Upper lobe of left lung (tissue), 6 donors: ENCODE measurements around the gene SYNJ2. TPM values are rescaled to one million over a fixed set of nuclear protein-coding genes. Genes with fewer than 3 reads are reported as not detected.
"Not testable (repeated sequence)": the region's sequence is repeated elsewhere in the genome, so short reads cannot be mapped to it uniquely, and the experiment has no call there.

Source experiments
- ATAC-seq, 2 donors: fragments of 200-7000 bp; cut with Tn5 transposase; one replicate each; pipeline ENCODE4 v1.9.1; 2022; ENCODE audit warnings: mild to moderate bottlenecking in 2 of 2, moderate library complexity in 2 of 2; ENCODE audit not compliant: low FRiP score in 2 of 2
- DNase-seq, 2 donors: peaks; one replicate each; pipeline ENCODE4 v3.0.0-alpha.2; 2019 to 2020
- H3K27ac ChIP-seq, 4 donors: fragments of 200-600 bp; sonication (generic); one replicate each; pipeline ENCODE4 v1.5.1; 2016 to 2019
- H3K27me3 ChIP-seq, 4 donors: fragments of 200-600 bp; sonication (generic); one replicate each; pipeline ENCODE4 v1.5.1; 2017 to 2019
- H3K36me3 ChIP-seq, 4 donors: fragments of 200-600 bp; sonication (generic); one replicate each; pipeline ENCODE4 v1.5.1; 2016 to 2019
- H3K4me1 ChIP-seq, 4 donors: fragments of 200-600 bp; sonication (generic); one replicate each; pipeline ENCODE4 v1.5.1; 2018 to 2019
- H3K4me3 ChIP-seq, 4 donors: fragments of 200-600 bp; sonication (generic); one replicate each; pipeline ENCODE4 v1.5.1; 2017 to 2019; ENCODE audit warnings: mild to moderate bottlenecking in 2 of 4, moderate library complexity in 1 of 4
- H3K9me3 ChIP-seq, 4 donors: fragments of 200-600 bp; sonication (generic); one replicate each; pipeline ENCODE4 v1.5.1; 2018 to 2019
- EP300 ChIP-seq, 4 donors: sonication (generic); formaldehyde crosslinking; IDR thresholded peaks; one replicate each; pipeline ENCODE4 v1.5.1; 2017; ENCODE audit warnings: antibody characterized with exemption in 4 of 4, control low read depth in 2 of 4
- POLR2A ChIP-seq, 4 donors: fragments of 450-650 bp; IDR thresholded peaks; one replicate each; pipeline ENCODE4 v1.5.1; 2016 to 2017; ENCODE audit warnings: antibody characterized with exemption in 4 of 4, mild to moderate bottlenecking in 2 of 4
- POLR2AphosphoS5 ChIP-seq, 2 donors: sonication (generic); formaldehyde crosslinking; IDR thresholded peaks; one replicate each; pipeline ENCODE4 v1.5.1; 2017; ENCODE audit warnings: antibody characterized with exemption in 2 of 2
- WGBS, 2 donors: methylation state at CpG; one replicate each; pipeline ENCODE4 v1.1.5; 2017 to 2018; 5-methylcytosine and 5-hydroxymethylcytosine counted together
- total RNA-seq, 6 donors: library from RNA; depleted of rRNA in 4 of 6; stranded (reverse); fragments of >200 nt in 4 of 6; gene quantifications; one replicate each; pipeline versions ENCODE4 v1.1.0 to v1.2.1, GENCODE V29; 2016 to 2021
- TF ChIP-seq, protein P1 (sequence below), 6 experiments: fragments of 450-650 bp in 4 of 6; fragments of 200-600 bp in 2 of 6; sonication (generic) in 2 of 6; IDR thresholded peaks; one replicate each; pipeline ENCODE4 v1.5.1; 2016 to 2019; ENCODE audit warnings: antibody characterized with exemption in 6 of 6
- donor health status: DM: no; HTN: no; CAD: no; lungs with moderate emphysema.
- donor health status: DM: no; HTN: yes; CAD: no; lungs with severe emphysema.

SYNJ2 gene
- total RNA-seq, 6 donors from 2014 or later: 3.0 to 7.7 (median 4.2) TPM

DNA sequence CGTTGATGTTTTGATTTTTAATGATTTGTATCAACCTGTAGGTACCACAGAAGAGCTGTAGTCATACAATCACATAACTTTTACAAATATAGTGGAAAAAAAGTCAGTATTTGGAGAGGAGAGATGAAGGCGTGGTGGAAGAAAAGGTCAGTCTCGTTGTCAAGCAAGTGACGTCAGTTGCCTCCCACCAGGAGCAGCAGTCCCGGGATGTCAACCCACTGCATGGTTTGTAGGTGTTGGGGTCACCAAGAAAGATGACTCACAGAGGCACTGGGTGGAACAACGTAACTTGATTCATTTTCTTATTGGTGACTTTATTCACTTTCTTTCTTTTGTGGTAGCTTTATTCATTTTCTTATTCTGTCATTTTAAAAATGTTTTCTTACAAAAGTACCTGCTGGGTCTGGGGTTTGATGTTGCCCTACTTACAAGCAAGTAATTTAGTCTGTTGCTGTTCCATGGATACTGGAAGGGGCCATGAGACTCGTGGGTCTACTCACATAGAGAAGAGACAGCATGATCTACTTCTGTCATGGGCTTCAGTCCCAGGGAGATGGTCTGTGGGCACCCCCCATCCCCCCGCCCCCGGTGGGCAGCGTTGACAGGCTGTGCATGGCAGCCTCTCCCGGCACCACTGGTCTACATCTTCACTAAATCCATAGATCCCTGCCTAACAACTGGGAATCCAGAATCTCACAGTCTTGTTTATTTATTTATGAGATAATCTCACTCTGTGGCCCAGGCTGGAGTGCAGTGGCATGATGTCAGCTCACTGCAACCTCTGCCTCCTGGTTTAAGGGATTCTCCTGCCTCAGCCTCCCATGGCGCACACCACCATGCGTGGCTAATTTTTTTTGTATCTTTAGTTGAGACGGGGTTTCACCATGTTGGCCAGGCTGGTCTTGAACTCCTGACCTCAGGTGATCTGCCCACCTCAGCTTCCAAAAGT lies 36.4 kb upstream of the SYNJ2 start:
- ATAC-seq: no peak
- Histone ChIP-seq H3K4me3 (no peak overlapping the region), H3K27me3 (no peaks in the 10 kb centered on the region), H3K27ac (no peak overlapping the region), H3K36me3 (peaks cover 0 to 51% (median 19%) of the 10 kb centered on the region in 4 donors), H3K4me1 (no peaks in the 10 kb centered on the region), H3K9me3 (peaks cover 0 to 11% (median 6%) of the 10 kb centered on the region in 4 donors)
- TF ChIP-seq EP300 (IDR thresholded peaks at IDR 0.05) (no peak), POLR2AphosphoS5 (IDR thresholded peaks at IDR 0.05) (no peak), POLR2A (IDR thresholded peaks at IDR 0.05) (no peak)
- TF ChIP-seq, protein P1, sequence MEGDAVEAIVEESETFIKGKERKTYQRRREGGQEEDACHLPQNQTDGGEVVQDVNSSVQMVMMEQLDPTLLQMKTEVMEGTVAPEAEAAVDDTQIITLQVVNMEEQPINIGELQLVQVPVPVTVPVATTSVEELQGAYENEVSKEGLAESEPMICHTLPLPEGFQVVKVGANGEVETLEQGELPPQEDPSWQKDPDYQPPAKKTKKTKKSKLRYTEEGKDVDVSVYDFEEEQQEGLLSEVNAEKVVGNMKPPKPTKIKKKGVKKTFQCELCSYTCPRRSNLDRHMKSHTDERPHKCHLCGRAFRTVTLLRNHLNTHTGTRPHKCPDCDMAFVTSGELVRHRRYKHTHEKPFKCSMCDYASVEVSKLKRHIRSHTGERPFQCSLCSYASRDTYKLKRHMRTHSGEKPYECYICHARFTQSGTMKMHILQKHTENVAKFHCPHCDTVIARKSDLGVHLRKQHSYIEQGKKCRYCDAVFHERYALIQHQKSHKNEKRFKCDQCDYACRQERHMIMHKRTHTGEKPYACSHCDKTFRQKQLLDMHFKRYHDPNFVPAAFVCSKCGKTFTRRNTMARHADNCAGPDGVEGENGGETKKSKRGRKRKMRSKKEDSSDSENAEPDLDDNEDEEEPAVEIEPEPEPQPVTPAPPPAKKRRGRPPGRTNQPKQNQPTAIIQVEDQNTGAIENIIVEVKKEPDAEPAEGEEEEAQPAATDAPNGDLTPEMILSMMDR (IDR thresholded peaks at IDR 0.05): no peak
- 86 to 90% methylated on average over 11 to 14 of the region's 14 CpGs for WGBS, 2 donors
- peak in 1 of 2 donors; percentile 56 for DNase-seq

- Histone ChIP-seq H3K27me3 (no peaks in the 10 kb centered on the region), H3K4me3 (no peak overlapping the region), H3K27ac (no peak overlapping the region), H3K4me1 (no peaks in the 10 kb centered on the region), H3K36me3 (peaks cover 0 to 42% (median 14%) of the 10 kb centered on the region in 4 donors), H3K9me3 (peaks cover 0 to 11% (median 6%) of the 10 kb centered on the region in 4 donors)
- ATAC-seq: no peak
- TF ChIP-seq EP300 (IDR thresholded peaks at IDR 0.05) (no peak), POLR2A (IDR thresholded peaks at IDR 0.05) (no peak), POLR2AphosphoS5 (IDR thresholded peaks at IDR 0.05) (no peak)
- TF ChIP-seq, protein P1 (IDR thresholded peaks at IDR 0.05): no peak
- 93 to 94% methylated on average over 6 of the region's 6 CpGs for WGBS, 2 donors
- DNase-seq: no peak
These were observed 35.5 kb upstream of the SYNJ2 start for GRCh38 chr6:157946053-157946617.

- 42 to 58% methylated on average over 5 of the region's 5 CpGs for WGBS, 2 donors
- DNase-seq (no peak), ATAC-seq (peak; percentile 49 to 61)
- Histone ChIP-seq H3K4me1 (no peaks in the 10 kb centered on the region), H3K36me3 (peaks cover 0 to 33% (median 10%) of the 10 kb centered on the region in 4 donors), H3K4me3 (no peak overlapping the region), H3K27me3 (no peaks in the 10 kb centered on the region), H3K9me3 (peaks cover 0 to 11% (median 6%) of the 10 kb centered on the region in 4 donors), H3K27ac (no peak overlapping the region)
- no peak for TF ChIP-seq POLR2AphosphoS5 (IDR thresholded peaks at IDR 0.05)
- TF ChIP-seq, protein P1 (IDR thresholded peaks at IDR 0.05): peak in 2 of 6 experiments; percentile 13 to 26
- no peak for TF ChIP-seq EP300 (IDR thresholded peaks at IDR 0.05)
These were observed 34.7 kb upstream of the SYNJ2 start for GRCh38 chr6:157946865-157947532.

DNA sequence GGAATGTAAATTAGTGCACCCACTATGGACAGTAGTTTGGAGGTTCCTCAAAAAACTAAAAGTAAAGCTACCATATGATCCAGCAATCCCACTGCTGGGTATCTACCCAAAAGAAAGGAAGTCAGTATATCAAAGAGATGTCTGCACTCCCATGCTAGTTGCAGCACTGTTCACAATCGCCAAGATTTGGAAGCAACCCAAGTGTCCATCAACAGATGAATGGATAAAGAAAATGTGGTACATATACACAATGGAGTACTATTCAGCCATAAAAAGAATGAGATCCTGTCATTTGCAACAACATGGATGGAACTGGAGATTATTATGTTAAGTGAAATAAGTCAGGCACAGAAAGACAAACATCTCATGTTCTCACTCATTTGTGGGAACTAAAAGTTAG lies 30.8 kb upstream of the SYNJ2 start:
- peaks cover 0 to 11% (median 6%) of the 10 kb centered on the region in 4 donors for H3K9me3 ChIP-seq
- H3K4me1 ChIP-seq: peaks cover 0 to 10% (median 1%) of the 10 kb centered on the region in 4 donors
- not testable (repeated sequence) for H3K36me3 ChIP-seq, H3K27me3 ChIP-seq, H3K4me3 ChIP-seq, H3K27ac ChIP-seq, DNase-seq, ATAC-seq
- 73 to 96% methylated on average over 1 of the region's 1 CpG for whole genome bisulfite sequencing, 2 donors

DNA sequence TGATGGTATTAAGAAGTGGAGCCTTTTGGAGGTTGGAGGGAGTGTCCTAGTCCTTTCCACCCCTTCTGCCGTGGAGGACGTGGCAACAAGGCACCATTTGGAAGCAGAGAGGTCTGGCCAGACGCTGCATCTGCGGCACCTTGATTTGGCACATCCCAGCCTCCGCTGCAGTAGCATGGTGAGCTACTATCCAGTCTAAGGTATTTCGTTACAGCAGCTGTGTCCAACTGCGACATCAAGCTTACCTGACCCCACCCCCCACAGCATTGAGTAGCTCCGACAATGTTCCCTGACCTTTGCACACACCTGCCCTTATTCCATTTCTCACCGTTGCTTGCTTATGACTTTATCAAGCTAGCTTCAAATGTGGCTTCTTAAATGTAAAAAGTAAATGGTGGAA lies 29.8 kb upstream of the SYNJ2 start:
- 86% methylated on average over 9 of the region's 9 CpGs for WGBS, 2 donors
- peaks cover 0 to 11% (median 6%) of the 10 kb centered on the region in 4 donors for H3K9me3 ChIP-seq
- H3K27me3 ChIP-seq: no peaks in the 10 kb centered on the region
- TF ChIP-seq, protein P1 (IDR thresholded peaks at IDR 0.05): no peak
- TF ChIP-seq EP300 (IDR thresholded peaks at IDR 0.05) (no peak), POLR2A (IDR thresholded peaks at IDR 0.05) (no peak), POLR2AphosphoS5 (IDR thresholded peaks at IDR 0.05) (no peak)
- no peaks in the 10 kb centered on the region for H3K36me3 ChIP-seq
- no peak overlapping the region for H3K4me3 ChIP-seq
- no peak for DNase-seq
- no peak overlapping the region for H3K27ac ChIP-seq
- no peak for ATAC-seq
- peaks cover 0 to 10% (median 1%) of the 10 kb centered on the region in 4 donors for H3K4me1 ChIP-seq
